ENCODE data around the gene MRPS27. TPM values are rescaled to one million over a fixed set of nuclear protein-coding genes. Genes with fewer than 3 reads are reported as not detected.

Gene MRPS27
- total and polyA plus RNA-seq, 4 donors, result 17.6 to 38.7 (median 34.9) TPM

- 82% methylated on average over 11 of the region's 11 CpGs for WGBS
- DNase-seq (ENCODE audit: low spot score), result no peak
- no peak overlapping the region for H3K9ac ChIP-seq (ENCODE audit: low read depth in 1 of 2, low read length in 2 of 2)
- H3K27ac ChIP-seq (ENCODE audit: low read depth in 1 of 2, low read length in 2 of 2), result no peak overlapping the region
- H3K9me3 ChIP-seq (ENCODE audit: control insufficient read depth in 4 of 4, low read length in 3 of 4), result no peaks in the 10 kb centered on the region
- H3K4me1 ChIP-seq (ENCODE audit: control insufficient read depth in 4 of 4, insufficient read depth in 4 of 4, low read length in 3 of 4), result no peaks in the 10 kb centered on the region
- no peaks in the 10 kb centered on the region for H3K36me3 ChIP-seq (ENCODE audit: control insufficient read depth in 4 of 4, insufficient read depth in 3 of 4, low read depth in 1 of 4, low read length in 3 of 4)
- peaks cover 0 to 10% (median 0%) of the 10 kb centered on the region in 4 donors for H3K27me3 ChIP-seq (ENCODE audit: control insufficient read depth in 4 of 4, insufficient read depth in 4 of 4, low read length in 3 of 4)
- H3K4me3 ChIP-seq (ENCODE audit: low read depth in 1 of 3, low read length in 3 of 3), result no peak overlapping the region
- no peak for TF ChIP-seq FOXA1 (IDR thresholded peaks at IDR 0.05)
- no peak for TF ChIP-seq ZBTB33 (IDR thresholded peaks at IDR 0.05)
- no peak for TF ChIP-seq HNF4G (IDR thresholded peaks at IDR 0.05)
- no peak for TF ChIP-seq HNF4A (conservative IDR thresholded peaks at IDR 0.05)
Observed at GRCh38 chr5:72179816-72180440, 140.1 kb downstream of the MRPS27 start.

GRCh38 chr5:72179028-72179815, 140.8 kb downstream of the MRPS27 start:
- Histone ChIP-seq H3K9ac (ENCODE audit: low read depth in 1 of 2, low read length in 2 of 2) (no peak overlapping the region), H3K27me3 (ENCODE audit: control insufficient read depth in 4 of 4, insufficient read depth in 4 of 4, low read length in 3 of 4) (peaks cover 0 to 8% (median 0%) of the 10 kb centered on the region in 4 donors), H3K9me3 (ENCODE audit: control insufficient read depth in 4 of 4, low read length in 3 of 4) (no peaks in the 10 kb centered on the region), H3K27ac (ENCODE audit: low read depth in 1 of 2, low read length in 2 of 2) (no peak overlapping the region), H3K36me3 (ENCODE audit: control insufficient read depth in 4 of 4, insufficient read depth in 3 of 4, low read depth in 1 of 4, low read length in 3 of 4) (no peaks in the 10 kb centered on the region), H3K4me3 (ENCODE audit: low read depth in 1 of 3, low read length in 3 of 3) (no peak overlapping the region), H3K4me1 (ENCODE audit: control insufficient read depth in 4 of 4, insufficient read depth in 4 of 4, low read length in 3 of 4) (no peaks in the 10 kb centered on the region)
- 66% methylated on average over 29 of the region's 29 CpGs for WGBS
- DNase-seq (ENCODE audit: low spot score), result no peak
- TF ChIP-seq HNF4G (IDR thresholded peaks at IDR 0.05) (no peak), NR2F2 (IDR thresholded peaks at IDR 0.05) (peak; percentile 25)

GRCh38 chr5:72177538-72177937, 142.5 kb downstream of the MRPS27 start:
- Histone ChIP-seq H3K27me3 (ENCODE audit: control insufficient read depth in 4 of 4, insufficient read depth in 4 of 4, low read length in 3 of 4) (peaks cover 0 to 4% (median 0%) of the 10 kb centered on the region in 4 donors), H3K4me3 (ENCODE audit: low read depth in 1 of 3, low read length in 3 of 3) (no peak overlapping the region), H3K4me1 (ENCODE audit: control insufficient read depth in 4 of 4, insufficient read depth in 4 of 4, low read length in 3 of 4) (no peaks in the 10 kb centered on the region), H3K9ac (ENCODE audit: low read depth in 1 of 2, low read length in 2 of 2) (no peak overlapping the region), H3K27ac (ENCODE audit: low read depth in 1 of 2, low read length in 2 of 2) (no peak overlapping the region), H3K36me3 (ENCODE audit: control insufficient read depth in 4 of 4, insufficient read depth in 3 of 4, low read depth in 1 of 4, low read length in 3 of 4) (no peaks in the 10 kb centered on the region), H3K9me3 (ENCODE audit: control insufficient read depth in 4 of 4, low read length in 3 of 4) (no peaks in the 10 kb centered on the region)
- WGBS, result 88% methylated on average over 3 of the region's 3 CpGs
- DNase-seq (ENCODE audit: low spot score), result no peak
- TF ChIP-seq TAF1 (conservative IDR thresholded peaks at IDR 0.05) (no peak), FOXA2 (IDR thresholded peaks at IDR 0.05) (no peak), SP1 (IDR thresholded peaks at IDR 0.05) (no peak), MAX (IDR thresholded peaks at IDR 0.05) (no peak), RXRA (IDR thresholded peaks at IDR 0.05) (no peak), HNF4G (IDR thresholded peaks at IDR 0.05) (no peak), REST (IDR thresholded peaks at IDR 0.05) (no peak), HNF4A (conservative IDR thresholded peaks at IDR 0.05) (no peak), ZBTB33 (IDR thresholded peaks at IDR 0.05) (no peak), YY1 (IDR thresholded peaks at IDR 0.05) (no peak), JUND (IDR thresholded peaks at IDR 0.05) (no peak), RAD21 (IDR thresholded peaks at IDR 0.05) (no peak), ATF3 (IDR thresholded peaks at IDR 0.05) (no peak), NR2F2 (IDR thresholded peaks at IDR 0.05) (no peak), FOXA1 (IDR thresholded peaks at IDR 0.05) (no peak), CTCF (IDR thresholded peaks at IDR 0.05; ENCODE audit: low read depth, low read length, missing input control) (no peak)

Measured in liver (tissue), 9 donors.